ENCODE data around the gene NUP205.
A peak's percentile ranks its signal among the peaks of the same experiment; 100 is the strongest.

Gene NUP205

GRCh38 chr7:135550196-135550595 lies 7.5 kb upstream of the NUP205 start:
- DNase-seq (ENCODE audit: low read depth in 2 of 2), result no peak

DNA sequence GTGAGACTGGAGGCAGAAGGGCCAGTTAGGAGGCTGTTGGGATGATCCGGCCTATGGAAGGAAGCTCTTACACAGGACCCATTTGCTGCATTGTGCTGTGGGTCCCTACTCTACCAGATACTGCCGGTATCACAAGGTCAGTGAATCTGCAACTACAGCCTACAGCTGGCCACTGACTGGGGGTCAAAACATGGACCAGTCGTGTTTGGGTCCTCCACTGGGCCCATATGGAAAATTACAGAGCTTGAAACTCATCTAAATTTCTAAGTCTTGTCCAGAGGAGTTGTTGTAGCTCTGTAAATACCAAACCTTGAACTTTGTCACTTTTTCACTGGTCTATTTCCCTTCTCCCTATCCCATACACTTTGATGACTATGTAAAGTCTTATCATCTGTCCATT lies 5.6 kb upstream of the NUP205 start:
- DNase-seq (ENCODE audit: low read depth in 2 of 2), result no peak

GRCh38 chr7:135553346-135553745 lies 4.4 kb upstream of the NUP205 start:
- DNase-seq (ENCODE audit: low read depth in 2 of 2), result no peak

DNA sequence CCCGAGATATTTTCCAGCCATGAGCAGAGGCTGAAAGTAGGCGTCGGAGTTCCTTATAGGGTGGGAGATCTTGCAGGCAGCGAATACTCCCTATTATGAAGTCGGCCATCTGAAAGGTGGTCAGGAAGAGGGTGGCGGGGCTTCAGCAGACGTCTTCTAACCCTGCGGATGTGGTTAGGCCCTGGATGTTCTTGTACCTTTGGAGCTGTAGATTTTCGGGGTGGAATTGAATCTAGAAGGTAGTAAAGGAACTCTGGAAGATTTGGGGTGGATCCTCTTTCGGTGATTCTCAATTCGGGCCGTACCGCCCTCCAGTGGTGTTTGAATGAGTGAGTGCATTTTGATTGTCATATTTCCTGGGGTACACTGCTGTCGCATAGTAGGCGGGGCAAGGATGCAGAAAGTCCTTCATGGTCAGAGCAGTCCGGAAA lies 635 bp downstream of the NUP205 start:
- DNase-seq (ENCODE audit: low read depth in 2 of 2), result peak; percentile 36 to 41

GRCh38 chr7:135558881-135559280 lies 1.2 kb downstream of the NUP205 start:
- no peak for DNase-seq (ENCODE audit: low read depth in 2 of 2)

DNA sequence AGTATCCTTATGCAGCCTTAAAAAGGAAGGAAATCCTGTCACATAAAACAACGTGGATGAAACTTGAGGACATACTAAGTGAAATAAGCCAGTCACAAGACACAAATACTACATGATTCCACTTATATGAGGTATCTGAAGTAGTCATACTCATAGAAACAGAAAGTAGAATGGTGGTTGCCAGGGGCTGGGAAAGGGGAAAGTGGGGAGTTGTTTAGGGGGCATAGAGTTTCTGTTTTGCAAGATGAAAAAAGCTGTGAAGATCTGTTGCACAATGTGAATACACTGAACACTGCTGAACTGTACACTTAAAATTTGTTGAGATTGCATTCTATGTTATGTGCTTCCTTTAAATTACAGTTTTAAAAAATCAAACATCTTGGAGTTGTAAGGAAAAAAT lies 2.9 kb downstream of the NUP205 start:
- DNase-seq (ENCODE audit: low read depth in 2 of 2), result no peak

DNA sequence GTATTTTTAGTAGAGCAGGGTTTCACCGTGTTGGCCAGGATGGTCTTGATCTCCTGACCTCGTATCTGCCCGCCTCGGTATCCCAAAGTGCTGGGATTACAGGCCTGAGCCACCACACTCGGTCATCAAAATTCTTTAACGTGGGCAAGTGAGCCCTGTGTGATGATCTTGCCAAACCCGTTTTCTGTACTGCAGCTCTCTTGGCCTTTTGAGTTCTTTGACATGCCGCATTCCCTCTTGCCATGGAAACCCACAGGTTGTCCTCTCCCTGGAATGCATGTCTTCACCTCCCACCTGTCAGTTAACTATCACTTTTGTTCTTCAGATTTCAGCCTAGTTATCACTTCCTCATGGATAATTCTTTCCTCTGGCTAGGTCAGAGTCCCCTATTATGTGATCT lies 5.0 kb downstream of the NUP205 start:
- no peak for DNase-seq (ENCODE audit: low read depth in 2 of 2)

GRCh38 chr7:135571834-135572233 lies 14.1 kb downstream of the NUP205 start:
- no peak for DNase-seq (ENCODE audit: low read depth in 2 of 2)

GRCh38 chr7:135573541-135573940 lies 15.8 kb downstream of the NUP205 start:
- no peak for DNase-seq (ENCODE audit: low read depth in 2 of 2)

GRCh38 chr7:135575296-135575695 lies 17.6 kb downstream of the NUP205 start:
- DNase-seq (ENCODE audit: low read depth in 2 of 2), result no peak

- DNase-seq (ENCODE audit: low read depth in 2 of 2), result no peak
These were observed 20.9 kb downstream of the NUP205 start for GRCh38 chr7:135578569-135578968.

- DNase-seq (ENCODE audit: low read depth in 2 of 2), result no peak
These were observed 26.9 kb downstream of the NUP205 start for GRCh38 chr7:135584362-135585353.

GRCh38 chr7:135597181-135597925 lies 39.6 kb downstream of the NUP205 start:
- no peak for DNase-seq (ENCODE audit: low read depth in 2 of 2)

- DNase-seq (ENCODE audit: low read depth in 2 of 2), result no peak
These were observed 40.2 kb downstream of the NUP205 start for GRCh38 chr7:135597926-135598305.

GRCh38 chr7:135599471-135599870 lies 41.8 kb downstream of the NUP205 start:
- DNase-seq (ENCODE audit: low read depth in 2 of 2), result no peak

DNA sequence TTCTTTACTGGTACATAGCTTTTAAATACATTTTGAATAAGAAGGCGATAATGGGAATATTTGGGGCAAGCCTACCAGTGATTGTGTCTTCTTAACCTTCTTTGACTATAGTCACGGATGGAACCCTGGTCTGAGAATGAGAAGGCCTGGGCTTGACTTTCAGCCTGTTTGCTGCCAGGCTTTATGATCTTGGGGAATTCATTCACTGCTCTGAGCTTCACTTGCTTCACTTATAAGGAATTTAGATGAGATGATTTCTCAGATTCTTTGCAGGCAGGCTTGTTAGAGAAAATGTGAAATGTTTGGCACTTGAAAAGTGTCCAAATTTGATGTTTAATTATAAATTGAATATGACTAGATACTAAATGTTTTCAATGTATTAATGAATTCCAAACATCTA lies 42.5 kb downstream of the NUP205 start:
- DNase-seq (ENCODE audit: low read depth in 2 of 2), result no peak

DNA sequence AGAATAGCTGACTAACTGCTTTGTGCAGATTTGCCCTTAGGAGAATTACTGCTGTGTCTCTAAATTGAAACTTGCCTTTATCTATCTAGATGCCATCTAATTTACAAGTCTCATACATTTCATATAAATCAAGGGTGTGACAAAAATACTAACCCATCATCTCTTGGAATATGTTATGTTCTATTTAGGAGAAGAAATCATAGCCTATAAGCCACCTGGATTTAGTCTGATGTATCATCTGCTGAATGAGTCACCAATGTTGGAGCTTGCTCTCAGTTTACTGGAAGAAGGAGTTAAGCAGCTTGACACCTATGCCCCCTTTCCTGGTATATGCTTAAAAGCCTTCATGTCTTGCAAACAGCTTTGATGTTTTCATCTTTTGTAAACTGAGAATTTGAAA lies 43.5 kb downstream of the NUP205 start:
- no peak for DNase-seq (ENCODE audit: low read depth in 2 of 2)

GRCh38 chr7:135602304-135602703 lies 44.6 kb downstream of the NUP205 start:
- DNase-seq (ENCODE audit: low read depth in 2 of 2), result no peak

DNA sequence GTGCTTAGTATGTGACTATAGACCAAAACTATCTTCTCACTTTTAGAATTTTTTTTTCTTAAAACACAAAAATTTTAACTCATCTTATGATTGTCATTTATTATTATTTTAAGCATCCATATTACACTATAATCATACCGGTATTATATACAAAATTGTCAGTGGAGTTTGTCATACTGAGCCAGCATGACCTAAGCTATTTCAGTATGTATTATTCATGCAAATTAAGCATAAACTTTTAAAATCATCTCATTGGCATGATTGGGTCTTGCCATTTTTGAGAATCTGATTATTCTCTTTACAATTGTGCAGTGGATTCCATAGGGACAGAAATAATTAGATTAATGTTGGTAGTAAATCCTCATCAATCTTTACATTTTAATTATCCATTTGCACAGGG lies 58.4 kb downstream of the NUP205 start:
- DNase-seq (ENCODE audit: low read depth in 2 of 2), result no peak

- no peak for DNase-seq (ENCODE audit: low read depth in 2 of 2)
These were observed 60.1 kb downstream of the NUP205 start for GRCh38 chr7:135617781-135618180.

DNA sequence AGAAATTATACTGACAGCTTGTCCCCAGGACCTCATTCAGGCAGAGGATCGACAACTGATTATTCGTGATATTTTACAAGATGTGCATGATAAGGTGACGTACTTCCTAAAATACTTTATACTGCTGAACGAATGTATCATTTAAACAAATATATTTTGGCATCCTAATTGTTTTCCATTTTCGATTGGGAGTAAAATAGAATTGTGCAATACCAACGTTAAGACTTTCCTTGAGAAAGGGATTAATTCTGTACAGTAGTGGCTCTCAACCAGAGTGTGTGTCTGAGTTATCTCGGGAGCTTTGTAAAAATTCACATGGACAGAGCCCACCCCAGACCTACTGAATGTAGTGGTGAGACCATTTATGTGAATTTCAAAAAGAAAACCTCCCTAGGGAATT lies 60.8 kb downstream of the NUP205 start:
- no peak for DNase-seq (ENCODE audit: low read depth in 2 of 2)

GRCh38 chr7:135620447-135620846 lies 62.7 kb downstream of the NUP205 start:
- no peak for DNase-seq (ENCODE audit: low read depth in 2 of 2)

Data from stimulated activated CD4-positive, alpha-beta T cell treated with anti-CD3 and anti-CD28 coated beads, Interleukin-15, amount 100 ng/mL, for 48 hours (primary cell).